Activated naive CD4-positive, alpha-beta T cell treated with anti-CD3 and anti-CD28 coated beads, Interleukin-2, amount 50 U/mL, for 72 hours (primary cell): ENCODE results near the gene SRRT. TPM values are rescaled to one million over a fixed set of nuclear protein-coding genes. Genes with fewer than 3 reads are reported as not detected.

ENCODE experiments used
- ATAC-seq, 2 donors: fragments of 150-1000 bp; cut with Tn5 transposase; 2 replicates each; pipeline ENCODE4 v1.10.0; 2021; ENCODE audit warnings: mild to moderate bottlenecking in 2 of 2, moderate library complexity in 2 of 2
- DNase-seq, 2 donors: peaks; one replicate each; pipeline ENCODE4 v3.0.0; 2021 to 2022; ENCODE audit warnings: low spot score in 2 of 2
- H3K27ac Mint-ChIP-seq, 2 donors: one replicate each; pipeline ENCODE4 v1.8.0; 2022; ENCODE audit warnings: mild to moderate bottlenecking in 2 of 2, mixed read lengths in 2 of 2
- H3K36me3 Mint-ChIP-seq, 2 donors: one replicate each; pipeline ENCODE4 v1.8.0; 2022; ENCODE audit warnings: mixed read lengths in 2 of 2
- H3K9me3 Mint-ChIP-seq, 2 donors: one replicate each; pipeline ENCODE4 v1.8.0; 2022; ENCODE audit warnings: mixed read lengths in 2 of 2
- total RNA-seq, 2 donors: library from RNA; stranded (reverse); gene quantifications; one replicate each; pipeline ENCODE4 v1.2.3, GENCODE V29; 2022

SRRT gene
- total RNA-seq, 2 donors from 2014 or later = 205 to 242 TPM

- peaks cover 16 to 61% of the 10 kb centered on the region in 2 donors for H3K36me3 Mint-ChIP-seq
Observed at GRCh38 chr7:100886142-100886935, 11.4 kb downstream of the SRRT start.

DNA sequence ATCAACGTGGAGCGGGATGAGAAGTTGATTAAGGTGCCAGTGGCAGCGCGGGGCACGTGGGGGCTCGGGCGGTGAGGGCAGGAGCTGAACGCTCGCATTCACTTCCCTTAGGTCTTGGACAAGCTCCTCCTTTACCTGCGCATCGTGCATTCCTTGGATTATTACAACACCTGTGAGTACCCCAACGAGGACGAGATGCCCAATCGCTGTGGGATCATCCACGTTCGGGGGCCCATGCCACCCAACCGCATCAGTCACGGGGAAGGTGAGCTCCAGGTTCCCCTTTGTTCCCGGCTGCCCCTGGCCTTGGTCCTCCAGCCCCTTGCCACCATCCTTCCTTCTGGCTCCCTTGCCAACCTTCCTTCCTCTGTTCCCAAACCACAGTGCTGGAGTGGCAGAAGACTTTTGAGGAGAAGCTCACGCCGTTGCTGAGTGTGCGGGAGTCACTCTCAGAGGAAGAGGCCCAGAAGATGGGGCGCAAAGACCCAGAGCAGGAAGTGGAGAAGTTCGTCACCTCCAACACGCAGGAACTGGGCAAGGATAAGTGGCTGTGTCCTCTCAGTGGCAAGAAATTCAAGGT is 12.1 kb downstream of the SRRT start:
- no peak for ATAC-seq
- DNase-seq = no peak
- peaks cover 12 to 55% of the 10 kb centered on the region in 2 donors for H3K36me3 Mint-ChIP-seq
- H3K9me3 Mint-ChIP-seq = no peaks in the 10 kb centered on the region
- H3K27ac Mint-ChIP-seq = peak overlapping the region; percentile 73 to 97

More at GRCh38 chr7:100886142-100886935, 11.4 kb downstream of the SRRT start:
- DNase-seq = no peak
- Mint-ChIP-seq H3K27ac (peak overlapping the region; percentile 73 to 97), H3K9me3 (no peaks in the 10 kb centered on the region)
- ATAC-seq = no peak

DNA sequence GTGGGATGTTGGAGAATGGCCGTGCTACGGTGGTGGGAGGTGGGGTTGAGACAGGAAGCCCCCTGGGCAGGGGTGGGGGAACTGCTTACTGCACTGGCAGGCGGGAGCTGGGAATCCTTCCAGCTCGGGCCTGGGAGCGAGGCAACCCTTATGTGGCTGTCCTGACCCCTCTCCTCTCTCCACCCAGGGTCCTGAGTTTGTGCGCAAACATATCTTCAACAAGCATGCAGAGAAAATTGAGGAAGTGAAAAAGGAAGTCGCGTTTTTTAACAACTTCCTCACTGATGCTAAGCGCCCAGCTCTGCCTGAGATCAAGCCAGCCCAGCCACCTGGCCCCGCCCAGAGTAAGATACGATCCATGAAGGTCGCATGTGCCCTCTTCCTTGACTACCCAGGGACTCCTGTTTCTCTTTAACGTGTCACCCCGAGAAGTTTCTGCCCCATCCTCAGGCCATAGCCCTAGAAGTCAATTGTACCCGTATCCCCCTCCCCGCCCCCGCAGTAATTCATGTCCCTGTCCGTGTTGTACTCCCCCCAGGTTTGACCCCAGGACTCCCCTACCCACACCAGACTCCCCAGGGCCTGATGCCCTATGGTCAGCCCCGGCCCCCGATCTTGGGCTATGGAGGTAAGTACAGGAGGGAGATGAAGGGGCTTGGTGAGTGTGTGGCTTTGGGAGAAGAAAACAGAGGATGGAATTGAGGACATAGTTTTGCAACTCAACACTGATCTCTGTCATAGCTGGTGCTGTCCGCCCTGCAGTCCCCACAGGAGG is 12.8 kb downstream of the SRRT start:
- H3K36me3 Mint-ChIP-seq = peaks cover 12 to 51% of the 10 kb centered on the region in 2 donors
- peak overlapping the region; percentile 73 to 97 for H3K27ac Mint-ChIP-seq
- DNase-seq = no peak
- no peaks in the 10 kb centered on the region for H3K9me3 Mint-ChIP-seq
- ATAC-seq = peak in 1 of 2 donors; percentile 14

DNA sequence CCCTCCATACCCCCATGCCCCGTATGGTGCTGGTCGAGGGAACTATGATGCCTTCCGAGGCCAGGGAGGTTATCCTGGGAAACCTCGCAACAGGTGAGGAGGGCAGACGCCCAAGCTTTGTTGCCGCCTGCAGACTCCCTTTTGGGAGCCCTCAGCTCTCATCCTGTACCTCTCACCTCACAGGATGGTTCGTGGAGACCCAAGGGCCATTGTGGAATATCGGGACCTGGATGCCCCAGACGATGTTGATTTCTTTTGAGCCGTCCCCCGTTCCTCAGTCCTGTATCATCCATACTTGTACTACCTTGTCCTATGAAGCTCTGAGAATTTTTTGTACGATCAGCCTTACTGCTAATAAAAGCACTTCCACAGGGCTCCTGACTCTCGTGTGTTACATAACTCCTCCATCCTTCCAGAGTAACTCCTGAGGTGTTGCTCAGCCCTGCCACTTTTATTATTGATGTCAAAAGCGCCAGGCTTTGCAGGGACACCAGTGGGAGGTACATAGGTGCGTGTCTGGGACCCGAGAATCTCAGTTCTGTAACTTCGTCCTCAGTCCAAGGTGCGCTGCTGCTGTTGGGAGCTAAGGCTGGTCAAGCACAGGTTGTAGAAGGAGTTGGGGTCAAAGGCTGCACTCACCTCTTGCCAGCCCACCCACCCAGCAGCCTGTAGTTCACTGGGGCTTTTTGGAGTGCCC is 13.5 kb downstream of the SRRT start:
- DNase-seq (no peak), ATAC-seq (no peak)
- Mint-ChIP-seq H3K9me3 (no peaks in the 10 kb centered on the region), H3K36me3 (peaks cover 12 to 45% of the 10 kb centered on the region in 2 donors), H3K27ac (peak overlapping the region; percentile 52 to 73)

- no peaks in the 10 kb centered on the region for H3K9me3 Mint-ChIP-seq
- DNase-seq = no peak
- peak; percentile 54 to 70 for ATAC-seq
- H3K27ac Mint-ChIP-seq = peak within 1 kb of the TSS; percentile 51 to 65
- peaks cover 12 to 38% of the 10 kb centered on the region in 2 donors for H3K36me3 Mint-ChIP-seq
Observed at GRCh38 chr7:100888988-100889750, 14.3 kb downstream of the SRRT start, which contains the start of gene UFSP1. Gene UFSP1 (minus strand): TSS chr7:100889715. CDS start chr7:100889271, 444 bp downstream.

GRCh38 chr7:100890653-100891567 is 16.0 kb downstream of the SRRT start:
- no peak for DNase-seq
- Mint-ChIP-seq H3K9me3 (no peaks in the 10 kb centered on the region), H3K27ac (peak overlapping the region; percentile 51 to 65)

DNA sequence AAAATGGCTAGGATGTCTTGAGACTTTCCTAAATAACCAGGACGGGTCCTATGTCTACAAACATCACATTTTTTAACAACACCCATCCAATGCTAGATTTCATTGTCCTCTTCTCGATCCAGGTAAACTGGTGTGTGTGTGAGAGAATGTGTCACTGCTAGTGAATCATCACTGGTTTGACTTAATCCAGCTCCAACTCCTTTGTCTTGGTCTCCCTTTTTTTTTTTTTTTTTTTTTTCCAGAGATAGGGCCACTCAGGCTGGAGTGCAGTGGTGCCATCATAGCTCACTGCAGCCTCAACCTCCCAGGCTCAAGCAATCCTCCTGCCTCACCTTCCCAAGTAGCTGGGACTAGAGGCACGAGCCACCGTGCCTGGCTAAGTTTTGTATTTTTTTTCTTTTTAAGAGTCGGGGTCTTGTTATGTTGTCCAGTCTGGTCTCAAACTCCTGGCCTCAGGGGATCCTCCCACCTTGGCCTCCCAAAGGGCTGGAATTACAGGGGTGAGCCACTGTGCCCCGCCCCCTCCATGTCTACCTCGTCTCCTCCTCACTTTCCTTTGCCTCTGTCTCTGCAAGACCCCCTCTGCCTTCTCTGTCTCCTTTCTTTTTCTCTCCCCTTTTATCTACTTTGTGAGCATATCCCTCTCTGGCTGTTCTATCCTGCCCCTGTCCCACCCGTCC is 16.8 kb downstream of the SRRT start:
- no peaks in the 10 kb centered on the region for H3K9me3 Mint-ChIP-seq

More at GRCh38 chr7:100890653-100891567, 16.0 kb downstream of the SRRT start:
- no peak for ATAC-seq
- peaks cover 12 to 26% of the 10 kb centered on the region in 2 donors for H3K36me3 Mint-ChIP-seq

GRCh38 chr7:100892364-100893317 is 17.7 kb downstream of the SRRT start:
- Mint-ChIP-seq H3K36me3 (peaks cover 4 to 14% of the 10 kb centered on the region in 2 donors), H3K27ac (no peak overlapping the region), H3K9me3 (no peaks in the 10 kb centered on the region)
- ATAC-seq (no peak), DNase-seq (no peak)

More for the DNA sequence above, 16.8 kb downstream of the SRRT start:
- ATAC-seq (no peak), DNase-seq (no peak)
- Mint-ChIP-seq H3K27ac (peak overlapping the region in 1 of 2 donors; percentile 39), H3K36me3 (peaks cover 12 to 23% of the 10 kb centered on the region in 2 donors)

DNA sequence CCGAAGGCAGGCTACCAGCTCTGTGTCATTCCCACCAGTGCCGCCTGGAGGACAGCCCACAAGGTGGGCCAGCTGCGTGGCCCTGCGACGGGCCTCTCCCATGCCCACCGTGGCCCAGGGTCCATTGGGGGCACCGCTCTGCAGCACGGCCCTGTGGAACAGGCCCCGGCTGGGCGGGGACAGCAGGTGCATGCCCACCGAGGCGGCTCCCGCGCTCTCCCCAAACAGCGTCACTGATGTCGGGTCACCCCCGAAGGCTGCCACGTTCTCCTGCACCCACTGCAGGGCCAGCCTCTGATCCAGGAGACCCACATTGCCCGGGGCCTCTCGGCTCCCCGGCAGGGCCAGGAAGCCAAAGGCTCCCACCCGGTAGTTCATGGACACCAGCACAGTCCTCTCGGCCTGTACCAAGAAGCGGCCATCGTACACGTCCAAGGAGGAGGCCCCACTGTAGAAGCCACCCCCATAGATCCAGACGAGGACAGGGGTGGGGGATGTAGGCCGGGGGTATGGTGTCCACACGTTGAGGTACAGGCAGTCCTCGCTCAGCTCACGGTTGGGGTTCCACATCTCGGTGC is 18.5 kb downstream of the SRRT start:
- H3K27ac Mint-ChIP-seq = no peak overlapping the region
- DNase-seq = no peak
- H3K9me3 Mint-ChIP-seq = no peaks in the 10 kb centered on the region
- H3K36me3 Mint-ChIP-seq = peaks cover 0 to 6% of the 10 kb centered on the region in 2 donors
- no peak for ATAC-seq

GRCh38 chr7:100893910-100894721 is 19.2 kb downstream of the SRRT start:
- ATAC-seq = no peak
- no peak for DNase-seq
- H3K27ac Mint-ChIP-seq = no peak overlapping the region
- no peaks in the 10 kb centered on the region for H3K9me3 Mint-ChIP-seq
- H3K36me3 Mint-ChIP-seq = peaks cover 0 to 6% of the 10 kb centered on the region in 2 donors

- Mint-ChIP-seq H3K36me3 (peaks cover 0 to 6% of the 10 kb centered on the region in 2 donors), H3K27ac (no peak overlapping the region), H3K9me3 (no peaks in the 10 kb centered on the region)
- peak in 1 of 2 donors; percentile 23 for ATAC-seq
- peak in 1 of 2 donors; percentile 78 for DNase-seq
Observed at GRCh38 chr7:100894860-100895700, 20.2 kb downstream of the SRRT start.

- DNase-seq (no peak), ATAC-seq (peak in 1 of 2 donors; percentile 26)
- Mint-ChIP-seq H3K9me3 (no peaks in the 10 kb centered on the region), H3K27ac (no peak within 1 kb of the TSS), H3K36me3 (peaks cover 0 to 6% of the 10 kb centered on the region in 2 donors)
Observed at GRCh38 chr7:100895701-100895955, 20.7 kb downstream of the SRRT start, which contains the start of gene ACHE. Gene ACHE (minus strand): TSS chr7:100895888. CDS start chr7:100894232, 1,656 bp downstream.
